ENCODE results near the gene KIF12.
"Not testable (repeated sequence)": the region's sequence is repeated elsewhere in the genome, so short reads cannot be mapped to it uniquely, and the experiment has no call there.

KIF12 gene

GRCh38 chr9:114061292-114061691 lies 37.8 kb downstream of the KIF12 start:
- DNase-seq: no peak

DNA sequence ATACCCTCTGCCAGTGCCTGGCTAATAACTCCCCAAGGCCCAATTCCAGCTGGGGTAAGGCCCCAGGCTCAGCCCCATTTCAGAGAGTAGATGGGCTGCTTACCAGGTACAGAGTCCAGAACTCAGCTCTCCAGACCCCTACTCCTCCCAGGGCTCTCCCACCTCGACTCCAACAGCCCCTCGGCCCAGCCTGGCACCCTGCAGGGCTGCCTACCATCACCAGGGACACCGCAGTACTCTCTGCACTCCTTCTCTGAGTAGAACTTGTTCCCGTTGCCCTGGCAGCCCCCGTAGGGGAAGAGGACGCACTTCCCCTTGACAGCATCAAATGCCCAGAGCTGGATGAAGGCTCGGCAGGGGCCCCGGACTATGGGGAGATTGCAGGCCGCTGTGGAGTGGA lies 38.4 kb downstream of the KIF12 start:
- DNase-seq: no peak

DNA sequence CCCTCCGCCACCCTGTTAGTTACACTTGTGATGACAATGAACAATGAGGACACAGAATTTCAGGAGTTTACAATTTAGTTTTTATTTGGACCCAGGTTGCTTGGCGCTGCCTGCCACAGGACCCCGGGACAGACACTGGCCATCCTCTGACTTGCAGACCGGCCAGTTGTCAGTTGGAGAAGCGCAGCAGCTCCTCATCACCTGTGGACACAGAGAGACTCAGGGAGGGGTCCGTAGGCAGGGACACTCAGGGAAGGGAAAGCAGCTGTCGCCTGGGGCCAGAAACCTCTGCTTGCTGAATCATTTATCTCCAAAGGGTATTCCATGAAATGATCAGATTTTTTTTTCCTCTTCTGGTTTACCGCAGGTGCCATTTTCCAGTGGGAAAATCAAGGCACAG lies 39.0 kb downstream of the KIF12 start:
- no peak for DNase-seq

- DNase-seq: no peak
These were observed 39.9 kb downstream of the KIF12 start for GRCh38 chr9:114059047-114059803.

DNA sequence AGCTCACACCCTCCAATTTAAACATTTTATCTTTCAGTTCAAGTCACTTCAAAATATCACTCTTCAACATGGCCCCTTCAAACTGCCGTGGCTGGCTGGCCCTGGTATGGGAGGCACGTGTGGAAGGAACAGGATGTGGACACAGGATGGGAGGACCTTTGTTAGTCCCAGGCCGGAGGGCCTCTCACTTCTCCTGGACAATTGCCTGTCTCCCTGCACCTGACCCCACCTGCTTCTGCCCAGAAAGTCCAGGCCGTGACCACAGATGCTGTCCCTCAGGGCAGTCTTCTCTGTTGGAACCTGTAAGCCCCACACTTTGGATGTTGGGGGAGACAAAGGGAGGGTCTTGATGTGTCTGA lies 40.4 kb downstream of the KIF12 start:
- no peak for DNase-seq

- DNase-seq: no peak
These were observed 41.8 kb downstream of the KIF12 start for GRCh38 chr9:114057161-114057885.

DNA sequence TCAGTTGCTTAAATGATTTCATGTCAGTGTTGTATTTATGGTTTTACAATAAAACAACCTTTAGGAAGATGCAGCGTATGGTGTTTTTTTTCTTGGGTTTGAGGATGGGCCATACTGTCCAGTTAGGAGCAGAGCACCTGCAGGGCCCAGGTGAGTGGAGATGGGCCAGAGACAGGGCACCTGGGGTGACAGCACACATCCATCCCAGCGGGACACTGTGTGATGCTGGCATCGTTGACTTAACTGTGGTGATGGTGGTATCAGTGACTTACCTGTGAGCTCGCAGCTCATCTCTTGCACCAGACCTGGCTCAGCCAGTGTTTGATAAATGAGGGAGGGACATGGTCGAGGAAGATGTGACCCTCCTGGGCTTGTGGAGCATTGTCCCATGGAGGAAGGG lies 42.6 kb downstream of the KIF12 start:
- no peak for DNase-seq

- DNase-seq: no peak
These were observed 43.2 kb downstream of the KIF12 start for GRCh38 chr9:114055894-114056293.

GRCh38 chr9:114055061-114055460 lies 44.0 kb downstream of the KIF12 start:
- DNase-seq: no peak

GRCh38 chr9:114054191-114054690 lies 44.9 kb downstream of the KIF12 start:
- DNase-seq: no peak

GRCh38 chr9:114053246-114054005 lies 45.7 kb downstream of the KIF12 start:
- no peak for DNase-seq

DNA sequence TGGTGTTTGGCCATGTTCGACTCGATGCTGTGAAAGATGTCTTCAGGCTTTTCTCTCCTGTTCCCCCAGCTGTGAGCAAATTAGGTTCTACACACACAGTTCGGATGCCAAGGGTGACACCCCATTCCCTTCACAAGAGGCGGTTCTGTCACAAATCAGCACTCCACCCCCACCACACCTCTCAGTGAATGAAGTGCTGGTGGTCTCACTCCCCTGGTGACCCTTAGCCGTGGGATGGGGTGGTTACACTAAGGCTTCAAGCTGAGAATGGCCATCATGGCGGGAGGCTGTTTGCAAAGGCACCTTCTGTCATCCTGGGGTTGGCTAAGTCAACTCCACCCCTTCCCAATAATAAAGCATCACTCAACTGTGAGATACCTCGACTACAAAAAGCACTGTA lies 47.4 kb downstream of the KIF12 start:
- DNase-seq: no peak

DNA sequence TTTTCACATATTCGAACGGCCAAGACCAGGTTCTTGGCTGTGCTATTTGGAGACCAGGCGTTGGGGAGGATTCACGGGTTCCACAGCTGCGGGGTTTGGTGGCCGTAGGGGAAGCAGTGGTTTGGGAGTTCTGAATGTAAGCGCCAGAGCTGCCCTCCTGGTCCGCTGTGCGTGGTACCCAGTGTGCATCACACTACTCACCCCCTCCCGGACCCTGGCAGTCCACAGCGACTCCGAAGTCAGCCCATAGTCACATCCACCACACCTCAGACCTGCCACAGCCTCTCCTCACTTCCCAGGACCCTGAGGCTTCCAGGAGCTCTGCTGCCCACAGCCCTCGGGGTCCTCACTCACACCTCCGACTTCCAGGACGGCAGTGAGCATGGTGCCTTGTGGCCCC lies 47.8 kb downstream of the KIF12 start:
- no peak for DNase-seq

GRCh38 chr9:114050646-114051045 lies 48.4 kb downstream of the KIF12 start:
- no peak for DNase-seq

GRCh38 chr9:114050226-114050568 lies 48.9 kb downstream of the KIF12 start:
- DNase-seq: no peak

GRCh38 chr9:114049441-114050225 lies 49.5 kb downstream of the KIF12 start:
- no peak for DNase-seq

- no peak for DNase-seq
These were observed 50.3 kb downstream of the KIF12 start for GRCh38 chr9:114048533-114049415.

DNA sequence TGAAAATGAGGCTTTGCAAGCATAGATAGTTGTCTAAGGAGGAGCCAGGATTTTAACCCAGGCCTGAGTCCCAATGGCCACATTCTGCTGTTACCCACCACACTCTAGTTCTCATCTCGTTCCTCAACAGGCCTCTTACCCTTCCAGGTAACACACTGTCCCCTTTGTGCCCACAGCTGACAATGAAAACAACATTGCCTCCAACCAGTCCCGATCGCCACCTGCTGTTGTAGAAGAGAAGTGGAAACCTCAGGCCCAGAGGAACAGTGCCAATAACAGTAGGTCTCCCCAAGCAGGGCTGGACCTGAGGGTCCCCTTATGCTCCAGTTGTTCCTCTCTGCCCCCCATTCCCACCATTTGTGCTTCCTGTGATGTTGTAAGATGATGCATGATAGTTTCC lies 51.4 kb downstream of the KIF12 start:
- no peak for DNase-seq

GRCh38 chr9:114046875-114047274 lies 52.2 kb downstream of the KIF12 start:
- no peak for DNase-seq

- DNase-seq: no peak
These were observed 52.8 kb downstream of the KIF12 start for GRCh38 chr9:114046237-114046755.

- not testable (repeated sequence) for DNase-seq
These were observed 55.4 kb downstream of the KIF12 start for GRCh38 chr9:114043660-114044059.
